GM12878 (cell line): ENCODE data around the gene KIRREL1.

Experiments used
- NFIC ChIP-seq: IDR thresholded peaks from 2 replicates; pipeline ENCODE4 v1.6.1; 2012; ENCODE audit warnings: low read depth, mild to moderate bottlenecking, inconsistent platforms, low read length, moderate library complexity
- ZZZ3 ChIP-seq: IDR thresholded peaks from 2 replicates; pipeline ENCODE4 v1.6.1; 2011; ENCODE audit warnings: low read depth; ENCODE audit not compliant: control insufficient read depth, insufficient read length
- TF ChIP-seq, protein P1 (sequence below): IDR thresholded peaks from 2 replicates; pipeline ENCODE4 v1.6.1; 2011; ENCODE audit warnings: low read depth, low read length, improper control_type of control experiment, borderline replicate concordance
- TF ChIP-seq, protein P2 (sequence below), 3 experiments: IDR thresholded peaks in 2 of 3; conservative IDR thresholded peaks in 1 of 3; 2 replicates each; pipeline ENCODE4 v1.5.1; 2011; ENCODE audit warnings: low read depth in 3 of 3, low read length in 3 of 3, mild to moderate bottlenecking in 3 of 3, control low read depth in 2 of 3, moderate library complexity in 2 of 3, inconsistent platforms in 1 of 3, mixed read lengths in 1 of 3; ENCODE audit not compliant: control insufficient read depth in 2 of 3, insufficient read depth in 1 of 3; ENCODE audit errors: extremely low read depth in 1 of 3

DNA sequence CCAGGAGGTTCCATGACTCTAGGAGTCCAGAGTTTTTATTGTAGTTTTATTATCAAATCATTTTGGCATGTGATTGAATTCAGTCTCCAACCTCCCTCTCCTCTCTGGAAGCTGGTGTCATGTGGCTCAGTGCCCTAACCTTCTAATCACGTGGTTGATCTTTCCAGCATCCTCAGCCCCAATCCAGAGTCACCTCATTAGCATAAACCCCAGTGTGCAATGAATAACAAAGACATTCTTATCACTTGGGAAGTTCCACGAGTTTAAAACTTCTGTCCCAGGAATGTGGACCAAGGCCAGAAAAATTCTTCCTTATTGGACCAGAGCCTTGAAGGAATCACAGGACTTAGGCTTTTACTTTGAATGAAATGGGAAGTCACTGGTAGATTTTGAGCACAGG lies 52.2 kb downstream of the KIRREL1 start:
- TF ChIP-seq, protein P1, sequence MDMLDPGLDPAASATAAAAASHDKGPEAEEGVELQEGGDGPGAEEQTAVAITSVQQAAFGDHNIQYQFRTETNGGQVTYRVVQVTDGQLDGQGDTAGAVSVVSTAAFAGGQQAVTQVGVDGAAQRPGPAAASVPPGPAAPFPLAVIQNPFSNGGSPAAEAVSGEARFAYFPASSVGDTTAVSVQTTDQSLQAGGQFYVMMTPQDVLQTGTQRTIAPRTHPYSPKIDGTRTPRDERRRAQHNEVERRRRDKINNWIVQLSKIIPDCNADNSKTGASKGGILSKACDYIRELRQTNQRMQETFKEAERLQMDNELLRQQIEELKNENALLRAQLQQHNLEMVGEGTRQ = no peak
- TF ChIP-seq, protein P2, sequence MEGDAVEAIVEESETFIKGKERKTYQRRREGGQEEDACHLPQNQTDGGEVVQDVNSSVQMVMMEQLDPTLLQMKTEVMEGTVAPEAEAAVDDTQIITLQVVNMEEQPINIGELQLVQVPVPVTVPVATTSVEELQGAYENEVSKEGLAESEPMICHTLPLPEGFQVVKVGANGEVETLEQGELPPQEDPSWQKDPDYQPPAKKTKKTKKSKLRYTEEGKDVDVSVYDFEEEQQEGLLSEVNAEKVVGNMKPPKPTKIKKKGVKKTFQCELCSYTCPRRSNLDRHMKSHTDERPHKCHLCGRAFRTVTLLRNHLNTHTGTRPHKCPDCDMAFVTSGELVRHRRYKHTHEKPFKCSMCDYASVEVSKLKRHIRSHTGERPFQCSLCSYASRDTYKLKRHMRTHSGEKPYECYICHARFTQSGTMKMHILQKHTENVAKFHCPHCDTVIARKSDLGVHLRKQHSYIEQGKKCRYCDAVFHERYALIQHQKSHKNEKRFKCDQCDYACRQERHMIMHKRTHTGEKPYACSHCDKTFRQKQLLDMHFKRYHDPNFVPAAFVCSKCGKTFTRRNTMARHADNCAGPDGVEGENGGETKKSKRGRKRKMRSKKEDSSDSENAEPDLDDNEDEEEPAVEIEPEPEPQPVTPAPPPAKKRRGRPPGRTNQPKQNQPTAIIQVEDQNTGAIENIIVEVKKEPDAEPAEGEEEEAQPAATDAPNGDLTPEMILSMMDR (IDR thresholded peaks at IDR 0.05 in 2 of 3, conservative IDR thresholded peaks at IDR 0.05 in 1 of 3; ENCODE audit: control insufficient read depth in 2 of 3, extremely low read depth in 1 of 3, insufficient read depth in 1 of 3, low read depth in 3 of 3, low read length in 3 of 3) = no peak
- TF ChIP-seq ZZZ3 (no peak), NFIC (no peak)
